ENCODE results near the gene SERPINB13.

Gene SERPINB13

GRCh38 chr18:63552581-63552980, 34.6 kb upstream of the SERPINB13 start:
- DNase-seq (ENCODE audit: low read depth), result no peak
- no peak for TF ChIP-seq CTCF (IDR thresholded peaks at IDR 0.05; ENCODE audit: low read depth, low read length, missing control alignments)
- no peak overlapping the region for H3K4me3 ChIP-seq (ENCODE audit: low read depth, low read length)

GRCh38 chr18:63553081-63553480, 34.1 kb upstream of the SERPINB13 start:
- H3K4me3 ChIP-seq (ENCODE audit: low read depth, low read length), result no peak overlapping the region
- no peak for DNase-seq (ENCODE audit: low read depth)
- no peak for TF ChIP-seq CTCF (IDR thresholded peaks at IDR 0.05; ENCODE audit: low read depth, low read length, missing control alignments)

- H3K4me3 ChIP-seq (ENCODE audit: low read depth, low read length), result no peak overlapping the region
- no peak for TF ChIP-seq CTCF (IDR thresholded peaks at IDR 0.05; ENCODE audit: low read depth, low read length, missing control alignments)
- no peak for DNase-seq (ENCODE audit: low read depth)
Measured at GRCh38 chr18:63559567-63560491, 27.3 kb upstream of the SERPINB13 start.

- no peak for DNase-seq (ENCODE audit: low read depth)
- no peak for TF ChIP-seq CTCF (IDR thresholded peaks at IDR 0.05; ENCODE audit: low read depth, low read length, missing control alignments)
- no peak overlapping the region for H3K4me3 ChIP-seq (ENCODE audit: low read depth, low read length)
Measured at GRCh38 chr18:63562284-63562683, 24.9 kb upstream of the SERPINB13 start.

- no peak overlapping the region for H3K4me3 ChIP-seq (ENCODE audit: low read depth, low read length)
- DNase-seq (ENCODE audit: low read depth), result no peak
- no peak for TF ChIP-seq CTCF (IDR thresholded peaks at IDR 0.05; ENCODE audit: low read depth, low read length, missing control alignments)
Measured at GRCh38 chr18:63564021-63564420, 23.1 kb upstream of the SERPINB13 start.

GRCh38 chr18:63564561-63564960, 22.6 kb upstream of the SERPINB13 start:
- no peak for TF ChIP-seq CTCF (IDR thresholded peaks at IDR 0.05; ENCODE audit: low read depth, low read length, missing control alignments)
- no peak for DNase-seq (ENCODE audit: low read depth)
- no peak overlapping the region for H3K4me3 ChIP-seq (ENCODE audit: low read depth, low read length)

- no peak for DNase-seq (ENCODE audit: low read depth)
- TF ChIP-seq CTCF (IDR thresholded peaks at IDR 0.05; ENCODE audit: low read depth, low read length, missing control alignments), result no peak
- no peak overlapping the region for H3K4me3 ChIP-seq (ENCODE audit: low read depth, low read length)
Measured at GRCh38 chr18:63567276-63567675, 19.9 kb upstream of the SERPINB13 start.

Data from GM12864 (cell line).